Parathyroid adenoma (tissue), 2 donors: ENCODE data around the gene UNCX.

Source experiments
- H2AFZ ChIP-seq: fragments of 300-600 bp; sonication (generic); one replicate; pipeline ENCODE4 v1.7.0; 2017; ENCODE audit warnings: antibody characterized with exemption, mild to moderate bottlenecking
- H3K27ac ChIP-seq: fragments of 300-600 bp; sonication (generic); one replicate; pipeline ENCODE4 v1.7.0; 2017
- H3K27me3 ChIP-seq: fragments of 300-600 bp; sonication (generic); one replicate; pipeline ENCODE4 v1.7.0; 2017; ENCODE audit warnings: low read length; ENCODE audit not compliant: control insufficient read depth, insufficient read depth
- H3K36me3 ChIP-seq: fragments of 300-600 bp; sonication (generic); one replicate; pipeline ENCODE4 v1.7.0; 2017; ENCODE audit warnings: low read length; ENCODE audit not compliant: control insufficient read depth, insufficient read depth
- H3K4me1 ChIP-seq: fragments of 300-600 bp; sonication (generic); one replicate; pipeline ENCODE4 v1.7.0; 2017; ENCODE audit warnings: control low read depth
- H3K4me2 ChIP-seq: fragments of 300-600 bp; sonication (generic); one replicate; pipeline ENCODE4 v1.7.0; 2017; ENCODE audit warnings: low read length
- H3K4me3 ChIP-seq: fragments of 300-600 bp; sonication (generic); one replicate; pipeline ENCODE4 v1.7.0; 2017; ENCODE audit warnings: low read depth, low read length
- H3K79me2 ChIP-seq: fragments of 300-600 bp; sonication (generic); one replicate; pipeline ENCODE4 v1.7.0; 2017; ENCODE audit warnings: control low read depth
- H3K9ac ChIP-seq: fragments of 300-600 bp; sonication (generic); one replicate; pipeline ENCODE4 v1.7.0; 2017; ENCODE audit warnings: mild to moderate bottlenecking
- H3K9me3 ChIP-seq: fragments of 300-600 bp; sonication (generic); one replicate; pipeline ENCODE4 v1.7.0; 2017; ENCODE audit warnings: low read length; ENCODE audit not compliant: control insufficient read depth
- CTCF ChIP-seq: fragments of 300-600 bp; sonication (generic); IDR thresholded peaks from one replicate; pipeline ENCODE4 v1.7.0; 2017; ENCODE audit warnings: antibody characterized with exemption, mild to moderate bottlenecking
- donor health status: primary hyperparathyroidism.

The UNCX gene

GRCh38 chr7:1238450-1238882, 5.8 kb downstream of the UNCX start:
- Histone ChIP-seq H3K27me3 (peaks cover 42% of the 10 kb centered on the region), H3K79me2 (no peaks in the 10 kb centered on the region), H3K27ac (no peak overlapping the region), H3K4me3 (no peak overlapping the region), H3K4me1 (no peaks in the 10 kb centered on the region), H3K9ac (no peak overlapping the region), H3K4me2 (no peak overlapping the region), H3K9me3 (no peaks in the 10 kb centered on the region), H3K36me3 (no peaks in the 10 kb centered on the region), H2AFZ (no peak overlapping the region)
- TF ChIP-seq CTCF, result no peak

- Histone ChIP-seq H3K4me1 (no peaks in the 10 kb centered on the region), H3K27ac (no peak overlapping the region), H3K9me3 (no peaks in the 10 kb centered on the region), H3K4me2 (no peak overlapping the region), H3K4me3 (no peak overlapping the region), H2AFZ (no peak overlapping the region), H3K27me3 (peaks cover 41% of the 10 kb centered on the region), H3K79me2 (no peaks in the 10 kb centered on the region), H3K36me3 (no peaks in the 10 kb centered on the region), H3K9ac (no peak overlapping the region)
- TF ChIP-seq CTCF, result no peak
Observed at GRCh38 chr7:1238931-1239802, 6.5 kb downstream of the UNCX start.

GRCh38 chr7:1239803-1240516, 7.3 kb downstream of the UNCX start:
- Histone ChIP-seq H3K36me3 (no peaks in the 10 kb centered on the region), H3K27ac (no peak overlapping the region), H3K4me3 (no peak overlapping the region), H2AFZ (no peak overlapping the region), H3K27me3 (peaks cover 34% of the 10 kb centered on the region), H3K4me2 (no peak overlapping the region), H3K9ac (no peak overlapping the region), H3K79me2 (no peaks in the 10 kb centered on the region), H3K4me1 (no peaks in the 10 kb centered on the region), H3K9me3 (no peaks in the 10 kb centered on the region)
- TF ChIP-seq CTCF, result no peak

- Histone ChIP-seq H3K9ac (no peak overlapping the region), H3K79me2 (no peaks in the 10 kb centered on the region), H3K27me3 (peaks cover 33% of the 10 kb centered on the region), H2AFZ (no peak overlapping the region), H3K4me1 (no peaks in the 10 kb centered on the region), H3K4me3 (no peak overlapping the region), H3K27ac (no peak overlapping the region), H3K9me3 (no peaks in the 10 kb centered on the region), H3K4me2 (no peak overlapping the region), H3K36me3 (no peaks in the 10 kb centered on the region)
- TF ChIP-seq CTCF, result no peak
Observed at GRCh38 chr7:1240517-1241257, 8.0 kb downstream of the UNCX start.
